Measurements from ENCODE around the gene YKT6.
"Not testable (repeated sequence)": the region's sequence is repeated elsewhere in the genome, so short reads cannot be mapped to it uniquely, and the experiment has no call there.

YKT6 gene

DNA sequence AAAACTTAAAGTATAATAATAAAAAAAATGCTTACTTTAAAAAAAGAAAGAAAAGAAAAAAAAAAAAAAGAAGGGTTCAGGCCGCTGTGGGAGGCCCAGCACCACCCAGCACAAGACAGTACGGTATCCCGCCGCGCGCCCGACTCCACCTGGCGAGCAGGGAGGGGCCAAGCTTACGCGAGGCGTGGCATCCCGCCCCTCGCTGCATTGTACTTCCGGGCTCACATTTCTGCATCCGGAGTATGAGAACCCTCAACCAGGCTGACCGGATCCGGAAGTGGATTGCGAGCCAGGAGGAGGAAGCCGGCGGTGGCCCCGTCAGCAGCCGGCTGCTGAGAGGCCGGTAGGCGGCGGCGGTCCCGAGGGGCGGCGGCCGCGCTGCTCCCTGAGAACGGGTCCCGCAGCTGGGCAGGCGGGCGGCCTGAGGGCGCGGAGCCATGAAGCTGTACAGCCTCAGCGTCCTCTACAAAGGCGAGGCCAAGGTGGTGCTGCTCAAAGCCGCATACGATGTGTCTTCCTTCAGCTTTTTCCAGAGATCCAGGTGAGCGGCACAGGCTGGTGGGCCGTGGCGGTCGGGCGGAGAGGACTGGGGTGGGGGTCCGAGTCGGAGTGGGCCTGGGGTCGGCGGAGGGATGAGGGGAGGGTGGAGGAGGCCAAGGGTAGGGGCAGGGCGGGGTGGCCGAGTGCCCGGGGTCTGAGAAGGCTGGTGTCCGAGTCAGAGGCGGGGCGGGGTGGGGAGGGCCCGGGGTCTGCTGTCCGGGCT, at the start of gene YKT6:
Gene YKT6 (plus strand): TSS at position 280 of the 763 bp plus-strand sequence. CDS start 158 bp downstream, at position 438.
- peak; percentile 79 for DNase-seq

DNA sequence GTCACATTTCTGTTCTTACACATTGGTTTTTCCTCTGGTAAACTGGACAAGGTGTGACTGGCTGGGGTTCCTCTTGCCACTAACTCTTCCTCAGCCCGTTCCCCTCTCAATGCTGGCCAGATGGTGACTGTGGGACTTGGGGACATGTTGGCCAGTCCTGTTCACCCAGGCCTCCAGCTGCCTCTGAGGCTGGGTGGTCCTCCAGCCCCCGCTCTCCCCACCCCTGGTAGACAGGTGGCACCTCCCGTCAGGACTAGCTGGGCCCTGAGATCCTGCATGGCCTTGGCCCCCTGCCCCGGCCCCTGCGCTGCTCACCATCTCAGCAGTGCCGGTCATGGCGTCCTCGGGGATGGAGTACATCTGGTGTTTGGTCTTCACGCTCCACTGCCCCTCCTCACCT, 48.8 kb upstream of the YKT6 start:
- no peak for DNase-seq

DNA sequence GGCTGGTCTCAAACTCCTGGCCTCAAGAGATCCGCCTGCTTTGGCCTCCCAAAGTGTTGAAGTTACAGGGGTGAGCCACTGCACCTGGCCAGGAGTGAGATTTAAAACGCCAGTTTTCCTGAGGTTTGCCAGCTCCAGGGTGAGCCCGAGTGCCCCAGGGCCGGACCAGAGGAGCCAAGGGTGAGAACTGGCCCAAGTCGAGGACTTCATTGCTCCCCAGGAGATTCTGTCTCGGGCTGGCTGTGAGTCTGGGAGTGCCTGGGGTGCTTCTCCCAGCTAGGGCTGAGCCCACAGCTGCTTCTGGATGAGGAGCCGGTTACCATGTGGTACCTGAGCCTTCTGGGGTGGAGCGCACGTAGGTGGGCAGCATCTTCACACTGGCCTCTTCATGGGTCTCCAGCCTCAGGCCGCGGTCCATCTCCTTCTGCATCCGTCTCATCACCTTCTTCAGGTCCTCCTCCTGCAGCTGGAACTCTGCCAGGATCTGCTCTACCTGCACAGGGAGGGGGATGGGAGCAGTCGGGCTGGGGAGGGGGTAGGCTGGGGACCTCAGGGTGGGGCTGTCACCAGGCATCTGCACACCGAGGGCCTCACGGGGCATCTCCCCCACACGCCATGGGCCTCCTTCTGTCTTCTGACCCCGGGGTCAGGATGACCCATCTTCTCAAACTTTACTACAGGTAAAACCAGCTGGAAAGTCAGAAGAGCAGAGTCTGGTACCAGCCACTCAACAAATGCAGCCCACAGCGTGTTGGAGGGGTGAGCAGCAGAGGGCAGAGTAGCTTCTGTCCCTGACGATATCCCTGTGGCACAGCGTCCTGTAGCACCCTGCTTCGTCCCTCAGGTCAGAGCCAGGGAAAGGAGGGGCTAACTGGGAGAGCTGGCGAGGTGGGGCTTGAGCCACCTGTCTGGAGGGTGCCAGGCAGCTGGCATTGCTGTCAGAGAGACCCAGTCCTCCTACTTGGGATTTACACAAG, 47.5 kb upstream of the YKT6 start:
- DNase-seq, result no peak

DNA sequence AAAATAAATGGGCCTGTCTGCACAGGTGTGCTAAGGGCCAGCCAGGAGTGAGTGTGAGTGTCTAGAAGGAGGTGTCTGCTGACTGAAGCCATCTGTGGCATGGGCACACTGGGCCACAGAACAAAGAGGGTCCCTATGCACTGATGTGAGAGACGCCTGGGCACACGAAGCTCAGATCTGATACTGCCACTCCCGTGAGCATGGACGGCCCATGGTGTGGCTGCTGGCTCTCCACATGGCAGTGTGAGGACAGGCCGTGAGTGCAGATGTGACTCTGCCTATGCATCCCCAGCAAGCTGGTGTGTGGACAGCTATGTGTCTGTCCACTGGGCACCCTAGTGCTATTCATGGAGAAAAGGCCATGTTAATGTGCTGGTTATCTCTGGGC, 46.8 kb upstream of the YKT6 start:
- DNase-seq, result no peak

DNA sequence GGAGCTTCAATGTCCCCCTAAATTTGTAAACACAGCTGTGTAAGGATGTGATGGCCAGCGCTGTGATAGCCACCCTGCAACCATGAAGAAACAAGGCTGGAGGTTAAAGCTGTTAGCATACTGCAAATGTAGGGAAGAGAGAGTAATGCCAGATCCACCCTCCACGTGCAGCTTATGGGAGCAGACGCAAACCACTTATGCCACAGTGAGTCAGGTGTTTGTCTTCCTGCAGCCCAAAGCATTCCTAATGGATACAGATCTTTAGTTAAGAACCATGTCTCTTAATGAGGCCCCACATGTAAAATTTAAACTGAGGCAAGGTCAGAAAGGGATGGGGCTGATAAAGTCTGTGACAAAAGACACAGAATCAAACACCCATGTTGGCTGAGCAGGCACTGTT, 46.1 kb upstream of the YKT6 start:
- DNase-seq, result no peak

DNA sequence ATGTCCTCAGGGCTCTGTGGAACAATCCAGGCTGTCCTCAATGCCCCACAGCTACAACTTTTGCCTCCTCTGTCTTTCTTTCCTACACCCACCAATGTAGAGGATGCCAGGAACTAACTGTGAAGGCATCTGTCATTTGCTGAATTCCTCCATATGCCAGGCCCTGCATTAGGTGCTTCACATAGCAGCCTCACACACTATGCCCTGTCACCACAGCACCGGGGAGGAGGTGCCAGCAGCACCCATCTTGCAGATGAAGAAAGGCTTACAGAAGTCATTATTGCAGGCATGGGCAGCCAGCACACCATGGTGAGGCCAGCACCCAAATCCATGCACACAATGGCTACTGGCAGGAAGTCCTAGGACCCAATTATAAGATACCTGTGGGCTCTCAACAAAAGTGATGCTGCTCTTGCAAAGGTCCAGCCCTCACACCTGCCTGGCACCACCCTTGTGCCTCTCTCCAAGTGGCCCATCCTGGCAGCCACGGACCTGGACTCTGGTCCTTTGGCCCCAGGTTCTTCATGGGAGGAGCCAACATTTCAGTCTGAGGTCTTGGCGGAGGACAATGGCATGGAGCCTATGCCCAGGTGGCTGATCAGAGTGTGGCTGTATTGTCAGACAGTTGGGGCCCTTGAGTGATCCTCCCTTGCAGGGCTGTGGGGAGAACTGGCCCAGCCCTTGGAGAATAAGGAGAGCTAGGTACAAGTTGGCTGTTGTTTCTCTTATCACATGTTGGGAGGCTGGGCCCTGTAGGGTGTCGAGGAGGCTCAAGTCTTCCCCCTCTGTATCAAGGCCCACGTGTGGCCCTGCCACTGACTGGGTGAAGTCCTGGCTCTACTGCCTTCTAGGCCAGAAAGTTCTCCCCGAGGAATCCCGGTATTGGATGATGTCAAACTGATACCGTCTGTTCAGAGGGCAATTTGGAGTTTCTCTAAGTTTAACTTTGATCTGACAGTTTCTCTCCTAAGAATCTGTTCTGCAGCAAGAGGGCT, 45.3 kb upstream of the YKT6 start:
- no peak for DNase-seq

DNA sequence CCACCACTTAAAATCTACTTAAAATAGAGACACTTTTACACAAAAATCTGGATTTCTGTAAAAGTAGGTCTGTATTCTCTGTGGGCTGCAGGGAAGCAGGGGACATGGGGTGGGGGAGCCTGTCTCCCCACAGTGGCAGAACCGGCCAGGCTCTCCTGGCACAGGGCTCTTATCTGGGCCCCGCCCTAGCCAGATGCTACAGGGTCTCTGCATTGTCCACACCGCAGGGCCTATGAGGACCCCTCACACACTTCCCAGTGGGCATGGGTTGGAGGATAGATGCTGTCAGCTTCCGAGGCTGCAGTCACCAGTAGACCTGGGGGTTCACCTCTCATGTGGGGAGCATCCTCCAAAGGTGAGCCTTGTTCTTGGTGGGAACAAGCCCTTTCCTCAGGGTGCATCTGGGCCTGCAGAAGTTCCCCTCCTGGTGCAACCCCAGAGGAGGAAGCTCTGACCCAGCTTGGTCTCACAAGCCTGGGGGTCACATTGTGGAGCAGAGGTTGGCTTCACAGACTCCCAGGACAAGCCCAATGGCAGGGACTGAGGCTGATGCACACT, 44.2 kb upstream of the YKT6 start:
- no peak for DNase-seq

DNA sequence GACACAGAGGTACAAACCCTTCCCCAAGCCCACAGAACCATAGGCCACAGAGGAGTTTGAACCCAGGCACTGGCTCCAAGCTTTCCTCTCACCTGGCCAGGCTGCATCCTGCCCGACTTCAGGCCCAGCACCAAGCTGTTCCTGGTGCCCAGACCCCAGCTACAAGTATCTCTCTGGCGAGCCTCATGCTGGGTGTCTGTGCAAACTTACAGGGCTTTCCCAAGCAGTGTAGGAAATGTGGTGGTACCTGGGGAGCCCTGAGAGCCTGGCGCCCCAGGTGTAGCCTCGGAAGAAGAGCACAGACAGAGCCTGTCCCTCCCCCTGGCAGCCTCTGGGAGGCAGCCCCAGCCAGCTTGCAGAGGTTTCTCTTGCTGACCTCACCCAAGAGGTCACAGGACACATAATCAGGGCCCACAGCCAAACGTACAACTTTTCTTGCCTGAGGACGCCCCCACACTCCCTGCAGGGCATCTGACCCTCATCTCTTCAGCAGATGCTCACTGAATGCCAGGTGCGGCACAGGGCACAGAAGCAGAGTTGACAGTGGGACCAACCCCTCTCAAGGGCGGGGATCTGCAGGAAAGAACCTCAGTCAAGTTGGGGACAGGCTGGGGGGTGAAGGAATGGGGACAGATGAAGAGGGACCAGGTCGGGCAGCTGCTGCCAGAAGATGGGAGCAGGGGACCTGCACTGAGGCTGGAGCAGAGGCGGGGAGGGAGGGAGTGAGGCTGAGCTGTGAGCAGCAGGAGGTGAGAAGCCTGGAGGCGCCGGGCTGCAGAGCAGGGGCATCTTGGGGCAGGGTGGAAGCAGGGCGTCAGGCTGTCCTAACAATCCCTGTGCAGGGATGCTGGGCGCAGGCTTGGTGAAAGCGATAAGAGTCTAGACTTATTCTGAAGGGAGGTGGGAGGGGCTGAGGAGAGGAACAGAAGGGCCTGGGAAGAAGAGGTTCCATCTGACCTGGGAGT, 43.4 kb upstream of the YKT6 start:
- DNase-seq, result no peak

DNA sequence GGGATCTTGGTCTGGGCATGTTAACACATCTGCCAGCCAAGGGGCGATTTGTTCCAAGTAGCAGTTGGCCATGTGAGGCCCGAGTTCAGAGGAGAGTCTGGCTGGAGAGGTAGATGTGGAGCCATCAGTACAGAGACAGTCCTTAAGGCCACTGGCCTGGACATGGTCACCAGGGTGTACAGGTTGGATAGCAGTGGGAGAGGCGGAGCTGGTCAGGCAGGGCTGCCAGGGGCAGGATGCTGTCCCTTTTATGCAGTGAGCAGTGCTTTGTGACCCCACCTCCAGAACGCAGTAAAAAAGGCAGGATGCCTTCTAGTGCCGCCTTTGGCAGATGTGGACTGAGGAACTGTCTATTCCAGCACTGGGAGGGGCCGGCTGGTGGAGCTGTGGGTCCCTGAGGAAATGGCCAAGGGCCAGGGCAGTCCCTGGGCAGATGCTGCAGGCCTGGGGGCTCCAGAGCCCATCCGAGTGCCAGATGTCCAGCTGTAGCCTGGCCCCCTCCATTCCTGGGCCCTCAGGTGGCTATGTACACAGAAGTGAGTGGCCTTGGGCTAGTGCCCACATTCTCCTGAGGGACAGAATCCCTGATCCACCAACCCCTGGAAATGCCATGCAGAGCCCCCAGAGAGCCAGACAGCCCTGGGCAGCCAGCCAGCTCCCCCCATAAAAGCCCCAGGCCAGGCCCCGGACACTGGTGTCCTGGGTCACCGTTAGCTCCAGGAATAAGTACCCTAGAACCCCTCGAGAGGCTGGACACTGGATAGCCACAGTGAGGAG, 42.5 kb upstream of the YKT6 start:
- DNase-seq, result no peak

DNA sequence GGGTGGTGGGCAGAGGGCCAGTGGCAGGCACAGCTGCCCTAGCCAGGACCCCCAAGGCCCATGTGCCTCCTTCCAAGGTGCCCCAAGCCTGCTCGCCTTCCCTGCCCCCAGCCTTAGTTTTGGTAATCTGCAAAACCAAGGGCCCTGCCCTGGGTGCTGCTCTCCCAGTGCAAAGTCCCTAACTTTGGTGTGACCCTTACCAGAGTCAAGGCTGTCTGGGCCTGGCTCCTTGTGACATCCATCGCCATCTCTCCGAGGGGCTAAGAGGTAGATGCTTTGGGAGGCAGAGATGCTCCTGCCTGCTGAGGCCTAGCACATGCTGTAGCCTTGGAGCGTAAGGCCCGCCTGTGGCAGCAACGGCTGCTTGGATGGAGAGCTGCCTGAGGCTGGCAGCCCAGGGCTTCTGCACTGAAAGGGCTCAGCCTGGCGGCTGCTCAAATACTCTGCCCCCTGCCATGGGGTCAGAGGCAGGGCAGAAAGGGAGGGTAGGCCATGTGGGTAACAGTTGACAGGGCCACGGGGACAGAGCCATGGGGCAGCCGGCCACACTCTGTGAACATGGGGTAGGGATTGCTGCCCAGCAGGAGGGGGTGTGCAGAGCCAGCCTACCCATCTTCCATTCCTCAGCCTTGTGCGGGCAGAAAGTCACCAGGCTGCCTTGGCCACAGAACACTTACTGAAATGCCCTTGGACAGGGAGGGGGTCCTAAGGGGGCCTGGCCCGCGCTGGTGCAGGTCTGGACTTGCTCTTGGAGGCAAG, 41.7 kb upstream of the YKT6 start:
- DNase-seq, result no peak

DNA sequence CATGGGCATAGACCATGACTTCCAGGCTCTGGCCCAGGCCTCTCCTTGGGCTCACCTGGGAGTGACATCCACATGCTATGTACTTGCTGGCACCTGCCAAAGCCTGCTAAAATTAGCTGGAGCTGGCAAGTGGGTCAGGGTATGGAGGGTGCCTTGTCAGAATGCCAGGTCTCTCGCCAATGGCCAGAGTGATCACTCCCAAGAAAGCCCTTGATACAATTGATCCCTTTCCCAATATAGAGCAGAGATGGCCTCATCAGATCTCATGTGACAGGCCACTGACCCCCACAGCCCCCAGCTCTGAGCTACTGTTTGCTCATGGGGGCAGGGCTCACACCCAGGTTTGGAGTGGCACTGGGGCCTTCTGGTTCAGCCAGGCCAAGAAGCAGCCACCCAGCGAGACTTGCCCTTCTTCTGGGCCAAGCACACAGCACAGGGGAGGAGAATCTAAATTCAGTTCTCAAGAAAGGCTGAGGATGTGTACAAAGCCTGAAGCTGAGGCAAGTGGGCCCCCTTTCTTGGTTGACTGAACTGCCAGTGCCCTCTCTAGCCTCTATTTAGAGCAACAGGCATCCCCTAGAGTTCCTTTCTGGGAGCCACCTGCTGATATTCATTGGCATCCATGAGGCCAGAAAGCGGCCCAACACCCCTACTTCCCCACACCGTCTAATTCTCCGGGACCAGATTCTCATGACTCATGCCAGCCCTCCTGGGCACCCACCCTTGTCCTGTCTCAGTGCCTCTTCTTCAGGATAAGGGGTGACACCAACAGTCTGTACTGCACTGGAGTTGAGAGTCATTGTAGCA, 40.8 kb upstream of the YKT6 start:
- DNase-seq, result no peak

DNA sequence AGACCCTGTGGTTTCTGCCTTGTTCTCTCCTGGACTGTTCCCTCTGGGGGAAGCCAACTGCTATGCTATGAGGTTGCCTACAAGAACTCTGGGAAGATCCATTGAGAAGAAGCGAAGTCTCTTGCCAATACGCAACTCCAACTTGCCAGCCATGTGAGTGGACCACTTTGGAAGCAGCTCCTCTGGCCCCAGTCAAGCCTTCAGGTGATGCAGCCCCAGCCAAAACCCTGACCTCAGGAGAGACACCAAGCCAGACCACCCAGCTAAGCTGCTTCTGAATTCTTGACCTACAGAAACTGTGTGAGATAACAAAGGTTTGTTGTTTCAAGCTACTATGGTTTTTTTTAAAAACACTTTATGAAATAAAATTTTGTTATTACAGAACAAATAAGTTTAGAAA, 39.4 kb upstream of the YKT6 start:
- no peak for DNase-seq

DNA sequence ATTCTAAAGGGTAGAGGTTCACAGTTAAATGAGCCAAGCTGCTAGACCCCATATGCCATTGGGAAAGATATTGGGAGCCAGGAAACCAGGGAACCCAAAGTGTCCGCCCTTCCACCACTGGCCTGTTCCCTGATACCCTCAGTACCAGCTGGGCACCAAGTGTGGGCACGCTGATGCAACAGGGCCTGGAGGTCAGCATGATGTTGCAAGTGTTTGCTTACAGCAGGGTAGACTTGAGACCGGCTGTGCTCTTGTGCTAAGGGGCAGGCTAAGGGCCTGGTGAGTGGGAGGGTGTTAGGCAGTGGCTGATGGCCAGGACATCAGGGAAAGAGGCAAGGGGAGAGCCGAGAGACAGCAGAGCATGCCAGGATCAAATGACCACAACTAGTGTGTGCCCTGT, 38.6 kb upstream of the YKT6 start:
- no peak for DNase-seq

DNA sequence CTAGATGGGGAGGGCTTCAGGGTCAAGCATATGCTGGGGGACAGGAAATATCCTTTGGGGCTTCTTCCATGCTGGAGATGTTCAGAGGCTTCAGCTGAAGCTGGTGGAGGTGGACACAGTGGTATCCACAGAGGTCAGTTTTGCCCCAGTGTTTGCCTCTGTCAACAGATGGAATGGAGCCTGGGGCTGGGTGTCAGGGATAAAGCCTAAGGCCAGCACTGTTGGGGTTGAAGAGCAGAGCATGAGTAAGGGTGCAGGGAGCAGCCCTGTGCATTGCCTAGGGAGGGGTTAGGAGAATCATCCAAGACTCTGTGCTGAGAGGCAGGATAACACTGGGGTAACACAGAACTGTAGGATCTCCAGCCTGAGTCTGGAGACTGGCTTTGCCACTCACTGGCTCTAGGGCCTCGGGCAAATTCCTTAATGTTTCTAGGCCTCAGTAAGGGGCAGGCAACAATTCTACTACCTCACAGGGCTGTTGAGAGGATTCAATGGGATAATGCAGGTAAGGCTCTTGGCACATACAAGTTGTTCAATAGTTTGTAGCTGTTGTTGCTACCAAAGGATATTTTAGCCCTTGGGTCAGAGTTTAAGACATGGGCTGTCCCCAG, 37.9 kb upstream of the YKT6 start:
- DNase-seq, result no peak

DNA sequence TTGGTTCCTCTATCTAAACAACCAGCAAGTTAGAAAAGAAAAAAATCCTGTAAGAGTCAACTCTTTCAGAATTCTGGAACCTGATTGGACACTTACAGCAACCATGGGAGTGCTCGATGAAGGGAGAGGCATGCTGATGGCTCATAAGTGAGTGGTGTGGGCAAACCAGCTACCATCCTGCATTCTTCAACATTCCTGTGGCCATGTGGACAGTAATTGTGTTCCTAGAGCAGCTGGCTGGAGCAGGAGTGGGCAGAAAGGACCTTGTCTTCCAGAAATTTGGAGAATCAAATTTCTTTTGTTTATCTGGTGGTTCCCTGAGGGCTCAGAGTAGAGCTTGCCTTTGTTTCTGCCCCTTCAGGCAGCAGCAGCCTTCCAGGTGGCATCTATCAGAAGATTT, 37.2 kb upstream of the YKT6 start:
- peak; percentile 37 for DNase-seq

DNA sequence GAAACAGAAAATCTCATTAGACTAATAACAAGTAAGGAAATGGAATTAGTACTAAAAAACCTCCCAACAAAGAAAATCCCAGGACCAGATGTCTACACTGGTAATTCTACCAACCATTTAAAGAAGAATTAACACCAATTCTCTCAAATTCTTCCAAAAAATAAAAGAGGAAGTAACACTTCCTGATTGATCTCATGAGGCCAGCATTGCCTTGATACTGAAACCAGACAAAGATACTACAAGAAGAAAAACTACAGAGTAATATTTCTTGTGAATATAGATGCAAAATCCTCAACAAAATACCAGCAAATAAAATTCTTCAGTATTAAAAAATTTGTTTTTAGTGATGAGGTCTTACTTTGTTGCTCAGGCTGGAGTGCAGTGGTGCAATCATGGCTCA, 32.9 kb upstream of the YKT6 start:
- DNase-seq, result no peak

DNA sequence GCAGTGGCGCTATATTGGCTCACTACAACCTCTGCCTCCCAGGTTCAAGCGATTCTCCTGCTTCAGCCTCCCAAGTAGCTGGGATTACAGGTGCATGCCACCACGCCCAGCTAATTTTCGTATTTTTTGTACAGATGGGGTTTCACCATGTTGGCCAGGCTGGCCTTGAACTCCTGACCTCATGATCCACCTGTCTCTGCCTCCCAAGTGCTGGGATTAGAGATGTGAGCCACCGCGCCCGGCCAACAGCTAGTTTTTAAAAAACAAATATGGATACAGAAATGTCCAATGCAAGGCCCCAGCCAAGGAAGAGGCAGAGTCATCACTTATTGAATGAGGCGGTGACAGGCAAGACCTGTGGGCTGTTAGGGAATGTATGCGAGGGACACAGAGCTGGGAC, 28.9 kb upstream of the YKT6 start:
- DNase-seq, result not testable (repeated sequence)

DNA sequence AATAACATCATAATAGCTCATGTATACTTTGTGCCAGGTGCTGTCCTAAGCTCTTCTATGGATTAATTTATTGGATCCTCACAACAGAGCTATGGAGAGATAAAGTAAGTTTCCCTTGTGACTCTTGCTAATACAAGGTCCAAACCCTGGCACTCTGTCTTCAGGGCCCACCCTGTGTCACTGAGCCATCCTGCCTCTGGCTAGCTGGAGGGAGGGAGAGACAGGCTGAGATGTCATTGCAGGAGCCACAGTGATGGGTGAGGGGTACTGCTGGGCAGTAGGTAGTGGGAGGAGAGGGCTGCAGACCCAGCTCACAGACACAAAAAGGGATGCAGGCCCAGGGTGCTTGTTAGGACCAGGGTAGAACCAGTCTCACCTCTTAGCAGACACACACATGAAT, 28.4 kb upstream of the YKT6 start:
- DNase-seq, result no peak

Measured in GOT3 (cell line).